H1 (cell line): ENCODE data around the gene LRRC3B. TPM values are rescaled to one million over a fixed set of nuclear protein-coding genes. Genes with fewer than 3 reads are reported as not detected.

Source experiments
- CTCF ChIA-PET: fragments of 300-600 bp; sonication (Branson Sonifier 250); formaldehyde crosslinking; loops from one replicate; lab custom pipeline; 2021; ENCODE audit not compliant: partially characterized antibody; lab: Charles Lee
- POLR2A ChIA-PET: fragments of 300-600 bp; sonication (Branson Sonifier 250); formaldehyde crosslinking; loops from one replicate; lab custom pipeline; 2021; ENCODE audit warnings: inconsistent platforms; ENCODE audit not compliant: partially characterized antibody; lab: Charles Lee
- DNase-seq, 2 experiments: peaks; one replicate each; pipeline versions ENCODE4 v3.0.0 to v3.0.0-alpha.2; 2010 to 2022; ENCODE audit warnings: low spot score in 2 of 2, low read depth in 1 of 2, mixed read lengths in 1 of 2
- FAIRE-seq: peaks from 2 replicates; lab custom pipeline; 2011; peaks lifted over from hg19 to GRCh38; lab: Jason Lieb, UNC
- H2AFZ ChIP-seq: 2 replicates; pipeline ENCODE4 v1.8.1; 2012; ENCODE audit warnings: low read length, inconsistent platforms
- H2AK5ac ChIP-seq: 2 replicates; pipeline ENCODE4 v1.6.1; 2013; ENCODE audit warnings: low read depth, low read length
- H2BK120ac ChIP-seq: replicated peaks from 2 replicates; pipeline ENCODE3; 2013; ENCODE audit warnings: low read depth, low read length, inconsistent platforms
- H2BK12ac ChIP-seq: 2 replicates; pipeline ENCODE4 v1.6.1; 2013; ENCODE audit warnings: low read depth, low read length
- H2BK15ac ChIP-seq: 2 replicates; pipeline ENCODE4 v1.6.1; 2013; ENCODE audit warnings: low read length
- H2BK20ac ChIP-seq: 2 replicates; pipeline ENCODE4 v1.6.1; 2013; ENCODE audit warnings: low read length
- H2BK5ac ChIP-seq: 2 replicates; pipeline ENCODE4 v1.6.1; 2013; ENCODE audit warnings: low read depth, low read length
- H3K14ac ChIP-seq: 2 replicates; pipeline ENCODE4 v1.6.1; 2013; ENCODE audit warnings: inconsistent platforms; ENCODE audit not compliant: insufficient read length
- H3K18ac ChIP-seq: 2 replicates; pipeline ENCODE4 v1.6.1; 2013; ENCODE audit warnings: low read length; ENCODE audit errors: extremely low read depth
- H3K23ac ChIP-seq: 2 replicates; pipeline ENCODE4 v1.6.1; 2013; ENCODE audit warnings: inconsistent platforms; ENCODE audit not compliant: insufficient read length
- H3K23me2 ChIP-seq: 2 replicates; pipeline ENCODE4 v1.6.1; 2013; ENCODE audit warnings: low read depth, low read length
- H3K27ac ChIP-seq: 2 replicates; pipeline ENCODE4 v1.6.1; 2011; ENCODE audit warnings: low read depth, low read length, inconsistent platforms
- H3K27me3 ChIP-seq, 4 experiments: replicated peaks in 1 of 4; 1 replicate in 1 of 4; 2 replicates in 3 of 4; pipeline versions ENCODE4 v1.6.1 to v1.8.1; 2011 to 2013; ENCODE audit warnings: low read length in 3 of 4, mild to moderate bottlenecking in 3 of 4, inconsistent platforms in 2 of 4, mixed read lengths in 2 of 4, moderate library complexity in 1 of 4; ENCODE audit not compliant: control insufficient read depth in 3 of 4, insufficient read depth in 3 of 4; ENCODE audit errors: extremely low read depth in 1 of 4
- H3K36me3 ChIP-seq, 4 experiments: 2 replicates each; pipeline versions ENCODE4 v1.6.1 to v1.8.1; 2011 to 2013; ENCODE audit warnings: mild to moderate bottlenecking in 4 of 4, low read length in 3 of 4, moderate library complexity in 2 of 4, control low read depth in 1 of 4, inconsistent platforms in 1 of 4; ENCODE audit not compliant: insufficient read depth in 4 of 4, control insufficient read depth in 2 of 4
- H3K4ac ChIP-seq: replicated peaks from 2 replicates; pipeline ENCODE3; 2013; ENCODE audit warnings: low read length, low read depth, mixed read lengths, inconsistent platforms; ENCODE audit not compliant: insufficient read length
- H3K4me1 ChIP-seq, 4 experiments: replicated peaks in 1 of 4; 1 replicate in 1 of 4; 2 replicates in 3 of 4; pipeline versions ENCODE4 v1.6.1 to v1.8.1; 2011 to 2013; ENCODE audit warnings: low read length in 3 of 4, inconsistent platforms in 2 of 4, mixed read lengths in 1 of 4; ENCODE audit not compliant: insufficient read depth in 4 of 4, control insufficient read depth in 3 of 4
- H3K4me2 ChIP-seq, 2 experiments: 2 replicates each; pipeline versions ENCODE4 v1.6.1 to v1.8.1; 2011 to 2013; ENCODE audit warnings: low read depth in 2 of 2, low read length in 2 of 2, control low read depth in 1 of 2, inconsistent platforms in 1 of 2, mild to moderate bottlenecking in 1 of 2; ENCODE audit not compliant: insufficient read depth in 1 of 2
- H3K4me3 ChIP-seq, 4 experiments: fragments of 200-600, 300-600 bp in 1 of 4; sonication (generic), shearing (Covaris generic), sonication (Bioruptor Twin) in 1 of 4; 2 replicates each; pipeline versions ENCODE4 v1.5.1 to v1.8.1; 2011 to 2016; ENCODE audit warnings: low read length in 4 of 4, low read depth in 3 of 4, control low read depth in 2 of 4, inconsistent platforms in 2 of 4, mild to moderate bottlenecking in 2 of 4, mixed read lengths in 1 of 4, moderate library complexity in 1 of 4; ENCODE audit not compliant: insufficient read depth in 2 of 4; ENCODE audit errors: extremely low read depth in 1 of 4
- H3K56ac ChIP-seq: replicated peaks from 2 replicates; pipeline ENCODE3; 2013; ENCODE audit warnings: low read depth, mild to moderate bottlenecking, mixed read lengths, low read length, inconsistent platforms; ENCODE audit not compliant: insufficient read length
- H3K79me1 ChIP-seq: 2 replicates; pipeline ENCODE4 v1.6.1; 2013; ENCODE audit warnings: low read depth, low read length, control low read depth
- H3K79me2 ChIP-seq, 2 experiments: 2 replicates each; pipeline versions ENCODE4 v1.6.1 to v1.8.1; 2012 to 2013; ENCODE audit warnings: low read length in 2 of 2, mild to moderate bottlenecking in 2 of 2, inconsistent platforms in 1 of 2; ENCODE audit not compliant: insufficient read depth in 2 of 2, control insufficient read depth in 1 of 2
- H3K9ac ChIP-seq, 4 experiments: replicated peaks in 1 of 4; 1 replicate in 1 of 4; 2 replicates in 3 of 4; pipeline versions ENCODE4 v1.6.1 to v1.8.1; 2011 to 2013; ENCODE audit warnings: low read depth in 3 of 4, low read length in 3 of 4, control low read depth in 2 of 4, mild to moderate bottlenecking in 2 of 4, moderate library complexity in 2 of 4, inconsistent platforms in 1 of 4; ENCODE audit errors: extremely low read depth in 1 of 4
- H3K9me3 ChIP-seq, 2 experiments: 2 replicates each; pipeline versions ENCODE4 v1.6.1 to v1.8.1; 2012 to 2013; ENCODE audit warnings: mild to moderate bottlenecking in 2 of 2, moderate library complexity in 2 of 2, control low read depth in 1 of 2, inconsistent platforms in 1 of 2, low read depth in 1 of 2, low read length in 1 of 2, mixed read lengths in 1 of 2; ENCODE audit not compliant: insufficient read depth in 2 of 2
- H4K20me1 ChIP-seq, 2 experiments: replicated peaks in 1 of 2; 2 replicates each; pipeline versions ENCODE3 to v1.8.1; 2011 to 2013; ENCODE audit warnings: inconsistent platforms in 2 of 2, low read length in 2 of 2, mild to moderate bottlenecking in 1 of 2; ENCODE audit not compliant: insufficient read depth in 2 of 2, control insufficient read depth in 1 of 2
- H4K5ac ChIP-seq: 2 replicates; pipeline ENCODE4 v1.6.1; 2013; ENCODE audit warnings: low read length, low read depth, mixed read lengths, inconsistent platforms; ENCODE audit not compliant: insufficient read length
- H4K8ac ChIP-seq: 2 replicates; pipeline ENCODE4 v1.8.0; 2013; ENCODE audit warnings: mild to moderate bottlenecking, moderate library complexity, low read length, inconsistent platforms; ENCODE audit not compliant: insufficient read depth; ENCODE audit errors: extremely low read depth
- H4K91ac ChIP-seq: replicated peaks from 2 replicates; pipeline ENCODE3; 2013; ENCODE audit warnings: low read length, mixed read lengths, inconsistent platforms; ENCODE audit not compliant: insufficient read length
- CBX5 ChIP-seq: fragments of 300-800, 300-1000 bp; sonication (generic); IDR thresholded peaks from 2 replicates; pipeline ENCODE4 v1.7.1; 2016; ENCODE audit warnings: antibody characterized with exemption, low read length, low read depth
- RNF2 ChIP-seq: fragments of 200-900, 300-1000 bp; sonication (generic); IDR thresholded peaks from 2 replicates; pipeline ENCODE4 v1.7.1; 2016; ENCODE audit warnings: borderline replicate concordance, low read depth, mild to moderate bottlenecking, antibody characterized with exemption, low read length; ENCODE audit not compliant: poor library complexity, severe bottlenecking; ENCODE audit errors: missing control alignments
- SRF ChIP-seq: IDR thresholded peaks from 2 replicates; pipeline ENCODE4 v1.6.1; 2011; ENCODE audit warnings: mild to moderate bottlenecking, low read depth, low read length, moderate library complexity
- polyA plus RNA-seq, 7 experiments: library from polyadenylated mRNA; depleted of rRNA in 3 of 7; stranded (reverse) in 5 of 7; unstranded in 2 of 7; fragments of >200 nt in 5 of 7; fragments of 200-250 nt in 2 of 7; gene quantifications; 1 replicate in 5 of 7; 2 replicates in 1 of 7; 4 replicates in 1 of 7; pipeline versions ENCODE4 v1.2.1 to v1.2.3, GENCODE V29; 2011 to 2013; ENCODE audit warnings: missing spikeins in 2 of 7, mixed read lengths in 2 of 7
- total RNA-seq: library from RNA; stranded (reverse); fragmentation: NEBNext Ultra II Directional; extraction: Animal tissue kit (Norgen Biotek cat#: 25700); gene quantifications from 2 replicates; pipeline ENCODE4 v1.2.1, GENCODE V29; 2021

LRRC3B gene
- total and polyA plus RNA-seq, 2 of the 8 experiments (the other 6 are each of a cell fraction or from before 2014, with no cell fraction given), result 1.6 to 3.1 TPM

DNA sequence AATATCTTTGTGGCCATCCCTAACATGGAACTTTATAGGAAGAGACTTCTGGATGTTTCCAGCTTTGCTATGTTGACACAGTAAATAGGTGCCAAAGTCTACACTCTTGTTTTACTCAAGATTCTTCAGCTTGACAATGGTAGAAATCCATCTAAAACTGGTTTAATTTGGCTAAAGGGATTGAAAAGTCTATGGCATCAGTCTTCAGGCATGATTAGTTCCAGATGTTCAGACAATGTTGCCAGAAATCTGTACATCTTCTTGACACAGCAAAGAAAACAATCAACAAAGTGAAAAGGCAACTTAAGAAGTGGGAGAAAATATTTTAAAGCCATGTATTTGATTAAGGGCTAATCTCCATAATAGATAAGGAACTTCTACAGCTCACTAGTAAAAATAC is 130.5 kb downstream of the LRRC3B start:
- Histone ChIP-seq H3K36me3 (no peaks in the 10 kb centered on the region), H3K23ac (no peak overlapping the region), H2BK15ac (no peak overlapping the region), H3K4me1 (no peaks in the 10 kb centered on the region), H2BK120ac (no peak overlapping the region), H4K8ac (no peak overlapping the region), H3K27me3 (no peaks in the 10 kb centered on the region), H3K14ac (no peak overlapping the region), H4K20me1 (no peaks in the 10 kb centered on the region), H2BK12ac (no peak overlapping the region), H3K79me1 (no peaks in the 10 kb centered on the region), H4K5ac (no peak overlapping the region), H2BK5ac (no peak overlapping the region), H3K9ac (no peak overlapping the region), H3K23me2 (no peaks in the 10 kb centered on the region), H2BK20ac (no peak overlapping the region), H3K79me2 (no peaks in the 10 kb centered on the region), H3K27ac (no peak overlapping the region), H3K4ac (no peak overlapping the region), H3K18ac (no peak overlapping the region), H2AK5ac (no peak overlapping the region), H3K4me3 (no peak overlapping the region), H4K91ac (no peak overlapping the region), H3K9me3 (no peaks in the 10 kb centered on the region), H2AFZ (no peak overlapping the region), H3K4me2 (no peak overlapping the region)
- CTCF ChIA-PET, result no interaction called here
- DNase-seq (no peak), FAIRE-seq (no peak)
- TF ChIP-seq RNF2 (no peak), SRF (no peak), CBX5 (no peak)
- TF ChIP-seq, all 59 proteins: peak for 0
- POLR2A ChIA-PET, result no interaction called here
- no peak overlapping the region for H3K56ac ChIP-seq
